GM12875 (cell line): ENCODE measurements around the gene VPS18.
A peak's percentile ranks its signal among the peaks of the same experiment; 100 is the strongest.

Experiments used
- H3K4me3 ChIP-seq: one replicate; pipeline ENCODE4 v1.5.1; 2011; ENCODE audit warnings: low read depth, low read length, control low read depth
- CTCF ChIP-seq: IDR thresholded peaks from 2 replicates; pipeline ENCODE4 v1.5.1; 2011; ENCODE audit warnings: low read depth, mild to moderate bottlenecking, control low read depth, inconsistent platforms, low read length, moderate library complexity, borderline replicate concordance; ENCODE audit not compliant: insufficient read depth

VPS18 gene

GRCh38 chr15:40927873-40928806, 33.9 kb downstream of the VPS18 start:
- TF ChIP-seq CTCF: no peak
- H3K4me3 ChIP-seq: no peak overlapping the region

- peak within 1 kb of the TSS; percentile 36 for H3K4me3 ChIP-seq
- TF ChIP-seq CTCF: no peak
Observed at GRCh38 chr15:40928821-40929659, 34.8 kb downstream of the VPS18 start, which contains the start of gene DLL4. Gene DLL4 (plus strand): TSS chr15:40929340. CDS start chr15:40929669, 329 bp downstream.

- no peak for TF ChIP-seq CTCF
- H3K4me3 ChIP-seq: no peak overlapping the region
Observed at GRCh38 chr15:40929660-40930429, 35.6 kb downstream of the VPS18 start.

GRCh38 chr15:40930430-40931299, 36.4 kb downstream of the VPS18 start:
- no peak overlapping the region for H3K4me3 ChIP-seq
- TF ChIP-seq CTCF: peak; percentile 90

GRCh38 chr15:40931300-40932142, 37.3 kb downstream of the VPS18 start:
- no peak overlapping the region for H3K4me3 ChIP-seq
- no peak for TF ChIP-seq CTCF
